ENCODE data around the gene ARID5B.

DNA sequence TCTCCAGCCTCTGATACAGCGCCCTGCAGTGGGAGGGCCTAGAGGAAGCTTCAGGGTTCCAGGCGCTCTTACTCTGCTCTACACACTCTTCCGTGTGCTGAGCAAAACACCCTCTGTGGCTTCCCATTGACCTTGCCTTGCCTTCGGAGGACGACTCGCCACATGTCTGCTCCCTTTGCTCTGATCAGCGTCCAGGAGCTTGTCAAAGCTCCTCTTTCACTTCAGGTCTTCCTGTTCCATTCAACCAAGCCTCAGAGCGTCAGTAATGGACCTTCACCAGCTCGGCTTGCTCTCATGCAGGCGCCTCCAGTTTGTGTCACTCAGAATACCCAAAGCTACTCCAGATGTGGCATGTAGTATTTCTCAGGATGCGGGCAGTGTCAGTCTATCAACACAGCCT is 173.9 kb downstream of the ARID5B start:
- TF ChIP-seq, protein P1, sequence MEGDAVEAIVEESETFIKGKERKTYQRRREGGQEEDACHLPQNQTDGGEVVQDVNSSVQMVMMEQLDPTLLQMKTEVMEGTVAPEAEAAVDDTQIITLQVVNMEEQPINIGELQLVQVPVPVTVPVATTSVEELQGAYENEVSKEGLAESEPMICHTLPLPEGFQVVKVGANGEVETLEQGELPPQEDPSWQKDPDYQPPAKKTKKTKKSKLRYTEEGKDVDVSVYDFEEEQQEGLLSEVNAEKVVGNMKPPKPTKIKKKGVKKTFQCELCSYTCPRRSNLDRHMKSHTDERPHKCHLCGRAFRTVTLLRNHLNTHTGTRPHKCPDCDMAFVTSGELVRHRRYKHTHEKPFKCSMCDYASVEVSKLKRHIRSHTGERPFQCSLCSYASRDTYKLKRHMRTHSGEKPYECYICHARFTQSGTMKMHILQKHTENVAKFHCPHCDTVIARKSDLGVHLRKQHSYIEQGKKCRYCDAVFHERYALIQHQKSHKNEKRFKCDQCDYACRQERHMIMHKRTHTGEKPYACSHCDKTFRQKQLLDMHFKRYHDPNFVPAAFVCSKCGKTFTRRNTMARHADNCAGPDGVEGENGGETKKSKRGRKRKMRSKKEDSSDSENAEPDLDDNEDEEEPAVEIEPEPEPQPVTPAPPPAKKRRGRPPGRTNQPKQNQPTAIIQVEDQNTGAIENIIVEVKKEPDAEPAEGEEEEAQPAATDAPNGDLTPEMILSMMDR (IDR thresholded peaks at IDR 0.05) = no peak
- no peak for TF ChIP-seq POLR2A (IDR thresholded peaks at IDR 0.05)

Data from Peyer's patch (tissue), 4 donors.